GM18502 (cell line): Measurements from ENCODE around the gene CCL26.

Experiments
- ATAC-seq: cut with Tn5 transposase; IDR thresholded peaks from one replicate; pipeline ENCODE4 v1.9.1; 2021; ENCODE audit warnings: mild to moderate bottlenecking; ENCODE audit not compliant: unreplicated experiment, poor library complexity

Gene CCL26, protein sequence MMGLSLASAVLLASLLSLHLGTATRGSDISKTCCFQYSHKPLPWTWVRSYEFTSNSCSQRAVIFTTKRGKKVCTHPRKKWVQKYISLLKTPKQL

DNA sequence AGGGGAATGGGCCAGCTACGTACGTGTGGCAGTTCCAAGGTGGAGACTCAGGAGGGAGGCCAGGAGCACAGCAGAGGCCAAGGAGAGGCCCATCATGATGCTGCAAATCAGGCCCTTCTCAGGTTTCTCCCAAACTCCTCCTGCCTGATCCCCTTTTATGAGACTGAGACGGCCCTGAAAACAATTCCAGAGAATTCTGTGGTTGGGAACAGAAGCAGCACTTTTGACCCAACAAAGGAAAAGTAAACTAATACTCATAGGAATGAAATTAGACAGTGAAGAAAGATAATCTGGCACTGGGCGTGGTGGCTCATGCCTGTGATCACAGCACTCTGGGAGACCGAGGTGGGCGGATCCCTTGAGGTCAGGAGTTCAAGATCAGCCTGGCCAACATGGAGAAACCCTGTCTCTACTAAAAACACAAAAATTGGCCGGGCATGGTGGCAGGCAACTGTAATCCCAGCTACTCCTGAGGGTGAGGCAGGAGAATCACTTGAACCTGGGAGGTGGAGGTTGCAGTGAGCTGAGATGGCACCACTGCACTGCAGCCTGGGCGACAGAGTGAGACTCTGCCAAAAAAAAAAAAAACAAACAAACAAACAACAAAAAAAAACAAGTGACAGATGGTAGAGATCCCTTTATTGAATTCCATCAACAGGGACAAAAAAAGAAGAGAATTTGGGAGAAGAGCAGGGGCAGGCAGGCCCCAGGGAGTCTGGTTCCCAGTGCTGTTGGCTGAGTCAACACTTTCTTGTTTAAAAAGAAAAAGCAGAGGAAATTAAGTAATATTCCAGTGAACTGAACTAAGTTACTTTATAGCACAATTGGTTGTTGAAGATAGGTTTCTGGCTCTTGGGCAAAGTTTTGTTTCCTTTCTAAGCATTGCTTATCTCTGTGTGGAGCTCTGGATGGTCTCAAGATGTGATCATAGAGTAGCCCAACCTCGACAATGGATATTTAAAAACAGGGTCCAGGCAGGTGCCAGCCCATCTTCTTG, at the start of gene CCL26:
CCL26 (minus strand) TSS at position 131 of the 997 bp plus-strand sequence; CDS start at position 96, 35 bp downstream.
- ATAC-seq, result no peak

DNA sequence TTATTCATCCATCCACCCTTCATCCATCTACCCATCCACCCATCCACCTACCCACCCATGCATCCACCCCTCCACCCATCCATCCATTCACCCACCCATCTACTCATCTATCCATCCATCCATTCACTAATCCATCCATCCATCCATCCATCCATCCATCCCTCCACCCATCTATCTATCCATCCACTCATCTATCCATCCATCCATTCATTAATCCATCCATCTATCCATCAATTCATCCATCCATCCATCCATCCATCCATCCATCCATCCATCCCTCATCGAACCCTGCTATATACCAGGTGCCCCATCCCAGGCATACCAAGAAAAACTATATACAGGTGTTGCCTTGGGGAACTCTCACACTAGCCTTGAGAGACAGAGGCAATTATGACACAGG, 48.7 kb upstream of the CCL26 start:
- ATAC-seq, result no peak

DNA sequence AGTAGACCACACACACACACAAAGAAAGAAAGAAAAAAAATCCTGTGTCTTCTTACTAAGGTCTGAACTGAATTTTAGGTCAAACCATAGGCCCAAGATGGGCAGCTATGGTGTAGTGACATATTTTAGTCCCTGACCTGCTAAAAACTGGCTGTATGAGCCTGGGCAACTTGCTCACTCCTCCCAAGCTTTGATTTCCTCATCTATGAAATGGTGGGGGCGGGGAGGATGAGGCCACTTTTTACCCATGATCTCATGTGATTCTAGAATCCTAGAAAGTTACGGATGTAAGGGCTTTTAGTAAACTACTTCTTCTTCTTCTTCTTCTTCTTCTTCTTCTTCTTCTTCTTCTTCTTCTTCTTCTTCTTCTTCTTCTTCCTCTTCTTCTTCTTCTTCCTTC, 47.7 kb upstream of the CCL26 start:
- ATAC-seq, result no peak

DNA sequence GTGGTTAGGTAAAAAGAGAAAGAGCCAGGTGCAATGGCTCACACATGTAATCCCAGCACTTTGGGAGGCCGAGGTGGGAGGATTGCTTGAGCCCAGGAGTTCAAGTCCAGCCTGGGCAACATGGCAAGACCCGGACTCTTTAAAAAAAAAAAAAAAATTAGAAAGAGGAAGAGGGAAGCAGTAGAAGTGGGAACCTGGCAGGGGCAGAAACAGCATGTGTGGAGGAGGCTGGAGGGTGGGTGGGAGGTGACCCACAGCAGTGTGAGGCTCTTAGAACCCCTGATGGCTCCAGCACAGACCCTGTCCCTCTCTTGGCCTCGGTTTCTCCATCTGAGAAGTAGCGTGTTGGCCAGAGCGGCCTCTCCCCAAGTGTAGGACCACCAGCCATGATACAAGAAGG, 46.5 kb upstream of the CCL26 start:
- ATAC-seq, result no peak

DNA sequence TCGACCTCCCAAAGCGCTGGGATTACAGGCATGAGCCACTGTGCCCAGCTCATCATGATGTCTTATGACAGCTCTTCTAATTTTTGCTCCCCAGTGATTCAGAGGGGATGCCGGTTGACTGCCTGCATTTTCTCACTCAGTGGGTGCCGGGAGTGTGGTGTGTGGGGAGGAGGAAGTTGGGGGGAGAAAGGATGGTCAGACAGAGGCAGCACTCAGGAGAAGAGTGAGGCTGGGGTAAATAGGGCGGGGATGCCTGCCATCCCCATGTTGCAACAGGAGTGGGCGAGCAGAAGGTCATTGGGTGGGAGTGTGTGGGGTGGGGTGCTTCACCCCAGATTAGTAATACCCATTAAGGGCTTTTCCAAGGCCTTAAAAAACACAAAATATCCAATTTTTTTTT, 45.1 kb upstream of the CCL26 start:
- ATAC-seq, result no peak

DNA sequence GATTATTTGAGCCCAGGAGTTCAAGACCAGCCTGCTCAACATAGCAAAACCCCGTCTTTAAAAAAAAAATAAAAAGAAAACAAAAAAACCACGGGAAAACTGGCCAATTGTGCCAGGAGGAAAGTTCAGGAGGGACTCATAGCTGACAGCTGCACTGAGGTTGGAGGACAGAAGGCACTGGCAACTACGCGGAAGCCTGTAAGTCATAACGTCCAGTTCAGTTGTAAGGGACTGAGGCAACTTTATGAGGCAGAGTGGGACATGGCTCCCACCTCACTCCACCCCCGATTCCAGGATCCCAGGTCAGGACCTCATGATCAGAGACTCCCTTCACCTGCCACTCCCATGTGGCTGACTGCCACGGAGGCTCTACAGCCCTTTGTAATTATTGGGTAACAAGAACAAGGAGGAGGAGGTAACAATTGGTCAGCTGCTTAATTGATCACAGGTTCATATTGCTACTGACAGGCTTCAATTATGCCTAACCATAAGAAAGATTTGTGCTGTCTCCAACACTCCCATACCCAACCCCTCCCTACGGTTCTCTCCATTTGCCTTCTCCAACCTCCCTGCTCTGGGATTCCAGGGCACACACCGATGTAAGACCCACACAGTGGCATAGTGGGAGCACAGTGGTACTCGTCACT, 43.5 kb upstream of the CCL26 start:
- no peak for ATAC-seq

DNA sequence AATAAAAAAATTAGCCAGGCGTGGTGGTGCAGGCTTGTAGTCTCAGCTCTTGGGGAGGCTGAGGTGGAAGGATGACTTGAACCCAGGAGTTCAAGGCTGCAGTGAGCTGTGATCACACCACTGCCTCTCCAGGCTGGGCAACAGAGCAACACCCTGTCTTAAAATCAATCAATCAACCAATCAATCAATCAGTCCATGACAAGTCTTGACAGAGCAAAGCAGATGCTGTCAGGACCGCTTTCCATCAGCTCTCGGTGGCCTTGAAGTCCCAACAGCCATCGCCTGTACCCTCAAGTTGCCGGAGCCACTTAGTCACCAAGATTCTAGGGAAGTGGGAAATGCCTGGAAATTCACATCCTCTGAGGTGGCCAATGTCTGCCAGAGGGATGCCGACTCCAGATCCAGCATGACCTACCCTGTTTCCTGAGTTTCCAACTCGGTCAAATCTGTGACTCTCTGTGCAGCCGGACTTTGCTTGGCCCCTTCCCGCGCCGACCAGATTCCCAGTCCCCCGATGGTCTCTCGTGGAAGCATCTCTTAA, 42.5 kb upstream of the CCL26 start:
- no peak for ATAC-seq

DNA sequence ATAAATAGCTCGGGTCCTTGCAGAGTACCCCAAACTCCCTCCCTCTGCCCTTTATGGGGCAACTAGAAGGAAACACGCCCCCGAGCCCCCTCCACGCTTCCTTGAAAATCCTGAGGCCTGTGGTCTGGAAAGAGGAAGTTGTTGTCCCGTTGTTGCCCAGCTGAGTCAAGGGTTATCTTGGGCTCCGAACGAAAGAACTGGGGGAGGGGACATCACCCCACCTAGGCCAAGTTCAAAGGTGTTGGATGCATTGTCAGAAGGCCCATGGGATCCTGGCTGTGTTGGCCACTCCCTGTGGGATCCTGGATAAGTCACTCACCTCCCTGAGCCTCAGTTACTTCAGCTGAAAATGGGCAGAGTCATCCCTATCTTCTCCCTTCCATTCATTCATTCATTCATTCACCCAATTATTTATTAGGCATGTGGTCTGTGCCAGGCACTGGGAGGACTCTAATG, 41.8 kb upstream of the CCL26 start, which contains the start of gene CCL24:
CCL24 (minus strand) TSS at position 26 of the 456 bp plus-strand sequence. CDS start 91 bp downstream, outside the sequence.
- ATAC-seq, result no peak

DNA sequence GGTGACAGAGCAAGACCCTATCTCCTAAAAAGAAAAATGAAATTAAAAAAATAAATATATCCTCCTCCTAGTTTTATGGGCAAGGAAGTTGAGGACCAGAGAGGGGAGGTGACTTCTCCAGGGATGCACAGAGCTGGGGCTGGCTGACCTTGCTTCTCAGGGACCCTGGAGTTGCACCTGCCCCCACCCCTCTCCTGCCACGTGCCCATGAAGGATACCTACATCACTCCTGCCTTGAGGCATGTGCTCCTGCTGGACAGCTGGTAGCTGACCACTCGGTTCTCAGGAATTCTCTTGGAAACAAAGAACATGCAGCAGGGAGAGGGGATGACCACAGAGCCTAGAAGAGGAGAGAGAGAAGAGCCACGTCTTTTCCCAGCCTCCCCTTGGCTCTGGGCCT, 41.1 kb upstream of the CCL26 start:
- no peak for ATAC-seq

DNA sequence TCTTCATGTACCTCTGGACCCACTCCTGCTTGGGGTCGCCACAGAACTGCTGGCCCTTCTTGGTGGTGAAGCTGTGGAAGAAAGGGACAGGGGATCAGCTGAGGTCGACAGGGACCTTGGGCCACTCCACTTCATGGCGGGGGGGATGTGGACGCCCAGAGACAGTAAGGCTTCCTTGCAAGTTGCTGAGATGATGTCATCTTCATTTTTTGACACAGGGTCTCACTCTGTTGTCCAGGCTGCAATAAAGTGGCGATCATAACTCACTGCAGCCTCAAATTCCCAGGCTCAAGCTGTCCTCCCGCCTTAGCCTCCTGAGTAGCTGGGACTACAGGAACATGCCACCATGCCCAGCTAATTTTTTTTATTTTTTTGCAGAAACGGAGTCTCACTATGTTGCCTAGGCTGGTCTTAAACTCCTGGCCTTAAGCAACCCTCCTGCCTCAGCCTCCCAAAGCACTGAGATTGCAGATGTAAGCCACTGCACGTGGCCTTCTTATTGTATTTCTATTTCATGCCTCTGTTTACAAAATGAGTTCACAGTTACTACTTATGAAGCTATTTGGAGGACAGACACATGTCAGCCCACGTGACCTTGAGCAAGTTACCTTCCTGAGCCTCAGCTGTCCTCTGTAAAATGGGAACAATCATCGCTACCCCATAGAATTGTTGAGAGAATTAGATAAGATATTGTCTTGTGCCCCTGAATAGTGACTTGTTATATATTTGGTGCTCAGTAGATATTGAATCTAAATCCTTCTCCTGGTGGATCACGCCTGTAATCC, 40.1 kb upstream of the CCL26 start:
- no peak for ATAC-seq

DNA sequence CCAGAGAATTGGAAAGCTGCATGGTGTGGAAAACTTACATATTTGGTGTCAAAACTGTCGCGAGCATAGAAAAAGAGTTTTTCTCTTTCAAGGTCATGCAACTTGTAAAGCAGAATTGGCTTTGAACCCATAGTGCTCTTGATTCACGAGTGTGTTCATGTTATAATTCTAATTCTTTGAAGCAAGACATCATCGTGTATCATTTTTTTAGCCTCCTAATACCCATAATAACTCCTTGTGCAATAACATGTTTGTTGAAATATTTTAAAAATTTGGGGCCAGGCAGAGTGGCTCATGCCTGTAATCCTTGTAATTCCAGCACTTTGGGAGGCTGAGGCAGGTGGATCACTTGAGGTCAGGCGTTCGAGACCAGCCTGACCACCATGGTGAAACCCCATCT, 37.4 kb upstream of the CCL26 start:
- no peak for ATAC-seq

DNA sequence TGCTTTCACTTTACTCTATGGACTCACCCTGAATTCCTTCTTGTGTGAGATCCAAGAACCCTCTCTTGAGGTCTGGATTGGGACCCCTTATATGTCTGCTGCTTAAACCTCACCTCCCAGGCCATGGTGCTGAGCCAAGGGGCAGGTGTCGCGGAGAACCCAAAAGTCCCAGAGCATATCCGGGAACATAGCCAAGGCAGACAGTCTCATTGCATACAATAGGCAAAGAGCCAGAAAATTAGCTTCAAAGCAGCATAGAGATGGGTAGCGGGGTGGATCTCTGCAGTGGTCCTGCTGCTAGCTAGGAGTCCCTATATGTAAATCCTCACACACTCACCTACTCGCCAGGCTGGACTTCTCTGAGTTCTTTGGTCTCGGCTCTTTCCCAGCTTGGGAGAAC, 36.1 kb upstream of the CCL26 start:
- no peak for ATAC-seq

DNA sequence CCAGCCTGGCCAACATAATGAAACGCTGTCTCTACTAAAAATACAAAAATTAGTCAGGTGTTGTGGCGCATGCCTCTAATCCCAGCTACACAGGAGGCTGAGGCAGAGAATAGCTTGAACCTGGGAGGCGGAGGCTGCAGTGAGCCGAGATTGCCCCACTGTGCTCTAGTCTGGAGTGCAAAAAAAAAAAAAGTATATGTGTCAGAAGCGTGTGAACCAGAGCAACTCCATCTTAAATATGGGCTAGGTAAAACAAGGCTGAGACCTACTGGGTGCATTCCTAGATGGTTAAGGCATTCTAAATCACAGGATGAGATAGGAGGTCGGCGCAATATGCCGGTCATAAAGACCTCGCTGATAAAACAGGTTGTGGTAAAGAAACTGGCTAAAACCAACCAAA, 35.4 kb upstream of the CCL26 start:
- no peak for ATAC-seq

DNA sequence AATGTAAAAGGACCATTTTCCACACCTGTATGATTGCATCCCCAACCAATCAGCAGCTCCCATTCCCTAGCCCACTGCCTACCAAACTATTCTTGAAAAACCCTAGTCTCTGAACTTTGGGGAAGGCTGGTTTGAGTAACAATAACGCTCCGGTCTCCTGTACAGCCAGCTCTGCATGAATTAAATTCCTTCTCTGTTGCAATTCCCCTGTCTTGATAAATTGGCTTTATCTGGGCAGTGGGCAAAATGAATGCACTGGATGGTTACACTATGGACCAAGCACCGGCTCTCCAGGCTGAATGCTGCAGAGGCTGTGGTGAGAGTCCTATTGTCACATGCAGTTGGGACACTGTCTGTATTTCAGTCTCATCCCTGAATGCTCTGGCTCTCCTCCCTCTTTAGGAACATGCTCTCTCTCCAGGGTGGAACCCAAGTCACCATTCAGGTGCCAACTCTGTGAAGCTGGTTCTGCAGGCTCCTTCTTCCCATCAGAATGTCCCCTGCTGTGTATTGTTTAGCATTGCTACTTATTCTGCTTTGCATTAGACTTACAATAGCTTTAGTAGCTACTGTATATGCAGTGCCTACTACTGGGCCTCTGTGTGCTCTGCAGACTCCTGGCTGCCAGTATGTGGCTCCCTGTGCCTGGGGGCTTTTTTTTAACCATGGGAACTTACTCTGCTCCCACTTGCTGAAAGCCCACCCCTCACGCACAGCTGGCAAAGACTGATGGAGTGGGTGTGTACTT, 34.7 kb upstream of the CCL26 start:
- no peak for ATAC-seq

DNA sequence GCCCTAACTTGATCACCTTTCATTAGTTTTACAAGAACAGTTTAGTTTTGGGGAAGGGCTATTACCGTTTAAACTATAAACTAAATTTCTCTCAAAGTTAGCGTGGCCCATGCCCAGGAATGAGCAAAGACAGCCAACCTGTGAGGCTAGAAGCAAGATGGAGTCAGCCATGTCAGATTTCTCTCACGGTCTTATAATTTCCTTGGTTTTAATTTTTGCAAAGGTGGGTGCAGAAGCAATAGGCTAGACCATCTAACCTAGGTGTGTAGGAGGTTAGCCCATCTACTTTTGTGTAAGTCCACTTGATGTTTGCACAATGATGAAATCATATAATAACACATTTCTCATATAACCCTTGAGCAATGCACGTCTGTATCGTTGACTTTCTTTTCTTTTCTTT, 32.7 kb upstream of the CCL26 start:
- no peak for ATAC-seq

DNA sequence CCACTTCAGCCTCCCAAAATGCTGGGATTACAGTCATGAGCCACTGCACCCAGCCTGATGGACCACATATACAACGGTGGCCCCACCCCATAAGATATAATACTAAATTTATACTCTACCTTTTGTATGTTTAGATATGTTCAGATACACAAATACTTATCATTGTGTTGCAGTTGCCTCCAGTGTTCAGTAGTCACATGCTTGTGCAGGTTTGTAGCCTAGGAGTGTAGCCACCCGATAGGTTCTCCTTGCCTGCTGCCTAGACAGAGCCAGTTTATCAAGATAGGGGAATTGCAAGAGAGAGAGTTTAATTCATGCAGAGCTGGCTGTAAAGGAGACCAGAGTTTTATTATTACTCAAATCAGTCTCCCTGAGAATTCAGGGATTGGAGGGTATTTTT, 32.0 kb upstream of the CCL26 start:
- ATAC-seq, result no peak

DNA sequence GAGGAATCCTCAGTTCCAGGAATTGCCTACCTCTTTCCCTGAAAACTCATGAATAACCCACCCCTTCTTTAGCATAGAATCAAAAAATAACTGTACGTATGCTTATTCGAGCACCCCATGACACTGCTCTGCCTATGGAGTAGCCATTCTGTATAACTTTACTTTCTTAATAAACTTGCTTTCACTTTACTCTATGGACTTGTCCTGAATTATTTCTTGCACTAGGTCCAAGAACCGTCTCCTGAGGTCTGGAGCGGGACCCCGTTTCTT, 30.5 kb upstream of the CCL26 start:
- ATAC-seq, result no peak

DNA sequence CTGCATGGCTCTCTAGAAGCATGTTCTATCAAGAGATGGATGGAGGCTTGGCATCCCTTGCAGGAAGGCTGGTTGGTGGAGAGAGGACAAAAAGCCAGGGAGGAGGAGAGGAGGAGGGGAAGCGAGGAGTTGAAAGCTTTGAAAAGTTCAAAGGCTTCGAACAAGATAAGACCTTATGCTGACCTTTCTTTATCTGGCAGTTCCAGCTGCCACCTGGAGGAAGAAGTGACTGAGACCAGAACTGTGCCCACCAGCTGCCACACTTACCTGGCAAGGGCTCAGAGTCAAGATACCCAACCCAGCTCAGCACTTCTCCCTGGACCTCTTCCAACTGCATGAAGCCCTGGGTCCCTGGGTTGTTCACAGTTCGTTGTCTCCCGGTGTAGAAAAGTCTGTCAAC, 26.8 kb upstream of the CCL26 start:
- no peak for ATAC-seq

DNA sequence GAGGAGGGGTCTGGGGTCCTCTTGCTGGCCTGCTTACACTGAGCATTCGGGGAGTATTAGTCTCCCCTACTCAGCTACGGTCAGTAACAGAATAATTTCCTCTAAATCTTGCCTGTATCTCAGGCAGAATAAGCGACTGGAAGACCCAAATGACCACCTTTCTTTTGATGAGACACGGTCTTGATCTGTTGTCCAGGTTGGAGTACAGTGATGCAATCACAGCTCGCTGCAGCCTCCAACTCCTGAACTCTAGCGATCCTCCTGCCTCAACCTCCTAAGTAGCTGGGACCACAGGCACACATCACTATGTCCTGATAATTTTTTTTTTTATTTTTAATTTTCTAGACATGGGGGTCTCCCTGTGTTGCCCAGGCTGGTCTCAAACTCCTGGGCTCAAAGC, 24.4 kb upstream of the CCL26 start:
- ATAC-seq, result no peak

DNA sequence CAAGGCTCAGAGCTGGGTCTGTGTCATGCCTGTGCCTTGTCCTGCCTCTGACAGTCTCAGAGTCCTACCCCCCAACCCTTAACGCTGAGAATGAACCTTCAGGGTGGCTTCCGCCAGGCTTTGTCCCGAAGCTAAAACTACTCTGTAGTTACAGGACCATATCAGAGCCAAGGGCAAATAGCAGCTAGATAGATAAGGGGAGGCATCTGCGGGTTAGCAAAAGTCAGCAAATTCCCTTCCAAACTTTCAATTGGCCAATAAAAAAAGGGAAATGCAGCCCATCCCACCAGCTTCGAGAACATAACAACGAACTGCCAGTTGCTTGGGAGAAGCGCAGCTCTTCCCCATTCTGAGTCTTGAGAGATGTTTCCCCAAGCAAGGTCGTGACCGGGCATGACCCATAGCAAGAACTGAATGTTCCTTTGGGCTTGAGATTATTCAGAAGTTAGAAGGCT, 23.8 kb upstream of the CCL26 start:
- ATAC-seq, result no peak
